ENCODE results near the gene SBF2. TPM values are rescaled to one million over a fixed set of nuclear protein-coding genes. Genes with fewer than 3 reads are reported as not detected.

Gene SBF2
- total RNA-seq, 3 donors from 2014 or later (not counting 1 experiment from before 2014, with no cell fraction given), result 25.2 to 26.9 (median 26.3) TPM

- Histone ChIP-seq H3K9me3 (ENCODE audit: control insufficient read depth, insufficient read depth, low read length) (no peaks in the 10 kb centered on the region), H3K27me3 (ENCODE audit: control insufficient read depth, insufficient read depth, low read length) (no peaks in the 10 kb centered on the region), H3K27ac (ENCODE audit: low read length) (no peak overlapping the region), H3K4me3 (ENCODE audit: low read length) (no peak overlapping the region), H3K36me3 (ENCODE audit: control insufficient read depth, insufficient read depth, low read length) (no peaks in the 10 kb centered on the region), H3K4me1 (ENCODE audit: control insufficient read depth, insufficient read depth, low read length) (no peaks in the 10 kb centered on the region)
- ATAC-seq (no peak), DNase-seq (no peak)
- H3K9me3 Mint-ChIP-seq, result no peaks in the 10 kb centered on the region
- 82% methylated on average over 4 of the region's 4 CpGs for WGBS (ENCODE audit: insufficient coverage)
- H3K4me3 Mint-ChIP-seq, result no peak overlapping the region
- no peaks in the 10 kb centered on the region for H3K27me3 Mint-ChIP-seq (ENCODE audit: low read depth in 2 of 2)
- no peak overlapping the region for H3K27ac Mint-ChIP-seq
- H3K36me3 Mint-ChIP-seq, result no peaks in the 10 kb centered on the region
- TF ChIP-seq CTCF (IDR thresholded peaks at IDR 0.05), result no peak
- H3K4me1 Mint-ChIP-seq, result peaks cover 11 to 18% of the 10 kb centered on the region in 2 donors
- intact Hi-C loops (cut with micrococcal nuclease), result no loop called here
Measured at GRCh38 chr11:10285148-10285802, 8.7 kb downstream of the SBF2 start.

- intact Hi-C loops (cut with micrococcal nuclease), result no loop called here
- WGBS (ENCODE audit: insufficient coverage), result 40% methylated on average over 1 of the region's 1 CpG
- DNase-seq, result no peak
Measured at GRCh38 chr11:10283991-10284390, 10.0 kb downstream of the SBF2 start.

GRCh38 chr11:10282117-10282516 is 11.9 kb downstream of the SBF2 start:
- no peak overlapping the region for H3K4me3 ChIP-seq (ENCODE audit: low read length)
- TF ChIP-seq CTCF (IDR thresholded peaks at IDR 0.05), result no peak
- H3K9me3 Mint-ChIP-seq, result no peaks in the 10 kb centered on the region
- intact Hi-C loops (cut with micrococcal nuclease), result no loop called here
- no peaks in the 10 kb centered on the region for H3K36me3 Mint-ChIP-seq
- DNase-seq, result no peak
- H3K36me3 ChIP-seq (ENCODE audit: control insufficient read depth, insufficient read depth, low read length), result no peaks in the 10 kb centered on the region
- H3K9me3 ChIP-seq (ENCODE audit: control insufficient read depth, insufficient read depth, low read length), result no peaks in the 10 kb centered on the region
- H3K4me1 Mint-ChIP-seq, result peaks cover 7 to 8% of the 10 kb centered on the region in 2 donors
- no peak overlapping the region for H3K27ac ChIP-seq (ENCODE audit: low read length)
- H3K4me3 Mint-ChIP-seq, result no peak overlapping the region
- H3K27me3 Mint-ChIP-seq (ENCODE audit: low read depth in 2 of 2), result no peaks in the 10 kb centered on the region
- ATAC-seq, result no peak
- H3K4me1 ChIP-seq (ENCODE audit: control insufficient read depth, insufficient read depth, low read length), result no peaks in the 10 kb centered on the region
- no peaks in the 10 kb centered on the region for H3K27me3 ChIP-seq (ENCODE audit: control insufficient read depth, insufficient read depth, low read length)
- no peak overlapping the region for H3K27ac Mint-ChIP-seq

More at GRCh38 chr11:10283991-10284390, 10.0 kb downstream of the SBF2 start:
- no peak overlapping the region for H3K4me3 ChIP-seq (ENCODE audit: low read length)
- H3K27me3 ChIP-seq (ENCODE audit: control insufficient read depth, insufficient read depth, low read length), result no peaks in the 10 kb centered on the region
- H3K27ac Mint-ChIP-seq, result no peak overlapping the region
- peaks cover 8 to 14% of the 10 kb centered on the region in 2 donors for H3K4me1 Mint-ChIP-seq
- no peaks in the 10 kb centered on the region for H3K36me3 Mint-ChIP-seq
- no peak overlapping the region for H3K4me3 Mint-ChIP-seq
- H3K4me1 ChIP-seq (ENCODE audit: control insufficient read depth, insufficient read depth, low read length), result no peaks in the 10 kb centered on the region
- H3K9me3 Mint-ChIP-seq, result no peaks in the 10 kb centered on the region
- H3K9me3 ChIP-seq (ENCODE audit: control insufficient read depth, insufficient read depth, low read length), result no peaks in the 10 kb centered on the region
- no peak overlapping the region for H3K27ac ChIP-seq (ENCODE audit: low read length)
- no peak for ATAC-seq
- H3K27me3 Mint-ChIP-seq (ENCODE audit: low read depth in 2 of 2), result no peaks in the 10 kb centered on the region
- no peaks in the 10 kb centered on the region for H3K36me3 ChIP-seq (ENCODE audit: control insufficient read depth, insufficient read depth, low read length)
- TF ChIP-seq CTCF (IDR thresholded peaks at IDR 0.05), result no peak

- Mint-ChIP-seq H3K4me3 (no peak overlapping the region), H3K27ac (no peak overlapping the region), H3K4me1 (peaks cover 0 to 4% of the 10 kb centered on the region in 2 donors), H3K9me3 (no peaks in the 10 kb centered on the region), H3K36me3 (no peaks in the 10 kb centered on the region), H3K27me3 (ENCODE audit: low read depth in 2 of 2) (no peaks in the 10 kb centered on the region)
- H3K4me3 ChIP-seq (ENCODE audit: low read length), result no peak overlapping the region
- H3K27ac ChIP-seq (ENCODE audit: low read length), result no peak overlapping the region
- no peaks in the 10 kb centered on the region for H3K27me3 ChIP-seq (ENCODE audit: control insufficient read depth, insufficient read depth, low read length)
- DNase-seq (no peak), ATAC-seq (no peak)
- H3K4me1 ChIP-seq (ENCODE audit: control insufficient read depth, insufficient read depth, low read length), result no peaks in the 10 kb centered on the region
- no peaks in the 10 kb centered on the region for H3K9me3 ChIP-seq (ENCODE audit: control insufficient read depth, insufficient read depth, low read length)
- intact Hi-C loops (cut with micrococcal nuclease), result no loop called here
- no peaks in the 10 kb centered on the region for H3K36me3 ChIP-seq (ENCODE audit: control insufficient read depth, insufficient read depth, low read length)
- no peak for TF ChIP-seq CTCF (IDR thresholded peaks at IDR 0.05)
Measured at GRCh38 chr11:10275714-10276113, 18.3 kb downstream of the SBF2 start.

Measured in natural killer cell (primary cell).